Stimulated activated CD8-positive, alpha-beta memory T cell treated with anti-CD3 and anti-CD28 coated beads, Interleukin-12 subunit alpha, Interleukin-12 subunit beta, amount 100 ng/mL, for 24 hours (primary cell): ENCODE results near the gene AZIN2.

ENCODE experiments used
- DNase-seq: peaks from one replicate; pipeline ENCODE4 v3.0.0-alpha.2; 2020; ENCODE audit errors: extremely low read depth

AZIN2 gene

DNA sequence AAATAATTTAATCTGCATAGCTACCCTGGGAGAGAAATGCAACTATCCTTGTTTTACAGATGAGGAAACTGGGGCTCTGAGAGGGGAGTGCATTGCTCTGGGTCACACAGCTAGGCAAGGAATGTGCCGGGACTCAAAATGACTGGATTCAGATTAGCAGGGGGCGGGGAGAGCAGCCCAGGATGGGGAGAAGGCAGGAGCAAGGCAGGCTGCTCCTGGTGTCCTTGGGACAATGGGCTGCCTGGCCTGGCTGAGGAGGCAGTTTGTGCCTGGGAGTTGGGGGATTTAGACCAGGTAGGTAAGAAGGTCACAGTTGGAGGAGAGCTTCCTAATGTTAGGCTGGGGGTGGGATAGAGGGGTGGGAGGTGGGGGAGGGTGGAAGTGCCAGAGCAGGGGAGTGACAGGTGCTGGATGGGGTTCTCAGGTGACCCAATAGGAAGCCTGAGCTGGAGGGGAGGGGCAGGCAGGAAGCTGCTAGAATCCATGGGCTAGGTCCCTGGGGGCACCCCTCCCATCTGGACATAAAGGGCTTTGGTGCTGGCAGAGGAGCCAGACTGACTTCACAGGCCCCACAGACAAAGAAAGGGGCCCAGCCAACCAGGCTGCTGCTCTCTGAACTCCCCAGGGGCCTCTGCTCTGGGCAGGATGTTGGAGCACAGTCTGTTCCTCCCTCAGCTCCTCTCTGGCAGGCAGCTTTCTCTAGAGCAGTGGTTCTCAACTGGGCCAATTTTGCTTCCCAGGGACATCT, 71.9 kb downstream of the AZIN2 start:
- no peak for DNase-seq

DNA sequence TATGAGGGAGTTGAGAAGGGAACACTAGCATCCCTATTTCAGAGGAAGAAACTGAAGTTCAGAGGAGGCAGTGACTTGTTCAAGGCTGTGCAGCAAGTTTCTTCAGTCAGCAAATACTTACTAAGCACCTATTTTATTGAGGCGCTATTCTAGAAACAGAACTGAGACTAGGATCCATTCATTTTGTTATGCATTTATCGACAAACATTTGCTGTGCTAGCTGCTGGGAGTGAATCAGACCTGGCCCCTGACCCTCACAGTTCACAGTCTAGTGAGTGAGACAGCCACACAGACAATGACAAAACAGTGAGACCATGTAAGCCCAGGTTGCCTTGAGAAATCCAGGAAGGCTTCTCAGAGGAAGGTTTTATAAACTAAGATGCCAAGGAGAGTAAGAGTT, 72.7 kb downstream of the AZIN2 start:
- DNase-seq, result no peak

- no peak for DNase-seq
Measured at GRCh38 chr1:33155877-33156538, 75.1 kb downstream of the AZIN2 start.

DNA sequence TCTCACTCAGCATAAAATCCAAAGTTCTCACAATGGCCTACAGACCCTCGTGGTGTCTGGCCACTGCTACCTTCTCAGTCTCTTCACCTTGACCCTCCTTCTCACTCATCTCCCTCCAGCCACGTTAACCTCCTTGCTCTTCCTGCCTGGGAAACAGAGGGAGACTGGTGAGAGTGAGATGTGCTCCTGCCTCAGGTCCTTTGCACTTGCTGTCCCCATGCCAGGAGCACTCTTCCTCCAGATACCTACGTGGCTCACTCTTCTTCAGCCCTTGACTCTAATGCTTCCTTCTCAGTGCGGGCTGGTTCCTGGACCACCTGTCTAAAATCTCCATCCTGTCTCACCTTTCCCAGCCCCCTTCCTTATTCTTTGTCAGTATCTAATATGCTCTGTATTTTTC, 76.2 kb downstream of the AZIN2 start:
- no peak for DNase-seq

GRCh38 chr1:33158366-33158765, 77.4 kb downstream of the AZIN2 start:
- DNase-seq, result no peak

DNA sequence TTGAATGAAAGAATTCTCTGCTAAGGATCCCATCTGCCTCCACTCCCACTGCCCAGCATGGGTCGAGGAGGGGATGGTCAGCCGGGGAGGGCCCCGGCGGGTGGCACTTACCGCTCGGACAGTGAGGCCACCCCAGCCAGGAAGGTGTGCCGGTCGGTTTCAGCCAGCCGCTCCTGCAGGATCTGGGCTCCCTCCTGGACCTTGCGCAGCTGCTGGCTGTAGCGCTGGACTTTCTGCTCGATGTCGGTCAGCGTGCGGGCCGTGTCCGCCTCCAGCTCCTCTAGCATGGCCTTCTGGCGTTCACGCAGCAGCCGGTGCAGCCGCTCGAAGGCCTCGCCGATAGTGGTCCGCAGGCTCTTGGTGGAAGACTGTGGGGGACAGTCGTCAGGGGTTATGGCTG, 78.6 kb downstream of the AZIN2 start:
- DNase-seq, result no peak

DNA sequence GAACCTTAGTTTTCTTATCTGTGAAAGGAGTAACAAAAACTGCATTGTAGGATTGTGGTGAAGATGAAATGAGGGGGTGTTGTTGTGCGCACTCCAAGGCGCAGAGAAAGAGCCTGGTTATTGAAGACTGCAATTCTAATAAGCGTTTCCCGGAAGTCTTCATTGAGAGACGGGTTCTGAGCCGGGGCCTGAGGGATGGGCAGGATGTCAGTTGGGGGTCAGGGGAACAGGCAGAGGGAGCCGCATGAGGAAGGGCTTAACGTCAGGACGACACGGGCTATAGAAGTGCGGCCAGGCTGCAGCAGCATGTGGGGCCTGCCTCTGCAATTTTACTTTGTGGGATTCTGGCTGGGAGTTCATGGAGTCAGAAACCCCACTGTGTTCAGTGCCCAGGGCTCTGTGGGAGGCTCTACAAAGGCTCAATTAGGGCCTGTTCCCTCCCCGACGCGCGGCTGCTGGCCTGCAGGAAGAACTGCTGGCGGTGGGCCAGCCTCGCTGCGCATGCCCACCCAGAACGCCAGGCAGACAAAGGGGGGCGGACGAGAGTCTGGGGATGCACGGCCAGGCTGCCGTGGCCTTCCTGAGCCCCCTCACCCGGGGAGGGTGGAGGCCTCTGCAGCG, 80.2 kb downstream of the AZIN2 start:
- DNase-seq, result no peak

DNA sequence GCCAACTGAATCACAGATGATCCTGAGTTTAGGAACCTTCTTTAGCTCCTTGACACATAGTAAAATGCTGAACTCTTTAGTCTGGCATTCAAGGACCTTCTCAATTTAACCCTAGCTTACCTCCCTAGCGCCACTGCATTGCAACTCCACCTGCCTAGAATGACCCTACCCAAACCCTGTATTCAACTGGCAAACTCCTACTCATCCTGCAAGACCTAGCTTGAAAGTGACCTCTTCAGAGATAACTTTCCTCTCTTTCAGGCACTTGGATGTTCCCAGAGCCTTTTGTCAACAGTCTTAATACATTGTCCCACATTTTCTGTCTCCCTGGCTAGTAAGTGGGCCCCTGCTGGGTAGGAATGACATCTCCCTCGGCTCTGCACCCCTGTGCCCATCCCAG, 81.2 kb downstream of the AZIN2 start:
- no peak for DNase-seq

DNA sequence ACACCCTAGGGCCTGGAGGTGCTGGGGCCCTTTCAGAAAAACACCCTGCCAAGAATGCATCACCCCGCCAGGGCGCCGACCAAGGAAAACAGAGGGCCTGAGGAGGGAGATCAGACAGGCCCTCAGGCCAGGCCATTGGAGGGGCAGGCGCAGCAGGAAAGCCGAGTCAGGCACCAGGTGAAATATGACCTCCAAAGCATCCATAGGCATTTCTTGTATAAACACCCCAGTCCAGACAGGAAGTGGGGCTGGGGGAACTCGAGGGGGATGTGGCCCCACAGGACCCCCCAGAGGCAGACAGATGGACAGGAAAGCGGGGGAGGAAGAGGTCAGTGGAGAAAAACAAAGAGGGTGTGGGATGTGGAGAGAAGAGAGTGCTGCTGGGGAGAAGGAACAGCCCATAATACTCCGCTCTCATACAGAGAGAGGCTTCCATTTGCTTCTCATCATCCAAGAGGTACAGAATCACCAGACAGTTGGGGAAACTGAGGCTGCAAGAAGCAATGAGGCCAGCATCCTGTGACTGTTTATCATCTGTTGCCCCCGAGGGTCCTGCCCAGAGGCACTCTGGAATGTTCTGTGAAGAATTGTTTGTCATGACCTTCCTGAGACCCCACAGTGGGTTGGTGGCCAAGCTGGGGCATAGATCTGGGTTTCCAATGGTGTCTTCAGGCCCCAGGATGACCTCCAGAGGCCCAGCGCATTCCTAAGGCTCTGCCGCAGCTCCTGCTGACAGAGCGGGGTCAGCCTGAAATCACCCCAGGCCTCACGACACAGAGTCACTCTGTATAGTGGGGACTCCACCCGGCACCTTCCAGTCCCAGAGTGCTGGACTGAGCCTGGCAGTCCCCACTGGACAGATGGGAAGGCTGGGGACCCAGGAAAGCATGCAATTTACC, 82.9 kb downstream of the AZIN2 start:
- no peak for DNase-seq

DNA sequence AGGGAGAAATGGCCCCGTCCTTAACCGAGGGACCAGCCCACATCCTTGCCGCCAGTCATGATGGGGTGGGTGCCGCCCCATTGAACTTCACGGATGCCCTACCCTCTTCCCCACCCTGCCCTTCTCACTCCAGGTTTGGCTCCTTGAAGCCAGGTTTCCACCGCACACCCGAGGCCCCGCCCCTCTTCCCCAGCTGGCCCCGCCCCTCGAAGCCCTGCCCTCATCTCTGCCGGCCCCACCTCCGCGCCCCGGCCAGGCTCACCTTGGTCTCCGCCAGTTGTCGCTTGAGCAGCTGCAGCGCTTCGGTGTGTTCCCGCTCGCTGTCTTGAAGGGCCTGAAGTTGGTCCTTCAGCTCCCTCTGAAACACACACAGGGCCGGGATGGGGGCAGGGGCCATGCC, 84.3 kb downstream of the AZIN2 start:
- DNase-seq, result no peak

- no peak for DNase-seq
Measured at GRCh38 chr1:33165809-33166208, 84.9 kb downstream of the AZIN2 start.

- DNase-seq, result no peak
Measured at GRCh38 chr1:33167650-33168447, 86.9 kb downstream of the AZIN2 start.

DNA sequence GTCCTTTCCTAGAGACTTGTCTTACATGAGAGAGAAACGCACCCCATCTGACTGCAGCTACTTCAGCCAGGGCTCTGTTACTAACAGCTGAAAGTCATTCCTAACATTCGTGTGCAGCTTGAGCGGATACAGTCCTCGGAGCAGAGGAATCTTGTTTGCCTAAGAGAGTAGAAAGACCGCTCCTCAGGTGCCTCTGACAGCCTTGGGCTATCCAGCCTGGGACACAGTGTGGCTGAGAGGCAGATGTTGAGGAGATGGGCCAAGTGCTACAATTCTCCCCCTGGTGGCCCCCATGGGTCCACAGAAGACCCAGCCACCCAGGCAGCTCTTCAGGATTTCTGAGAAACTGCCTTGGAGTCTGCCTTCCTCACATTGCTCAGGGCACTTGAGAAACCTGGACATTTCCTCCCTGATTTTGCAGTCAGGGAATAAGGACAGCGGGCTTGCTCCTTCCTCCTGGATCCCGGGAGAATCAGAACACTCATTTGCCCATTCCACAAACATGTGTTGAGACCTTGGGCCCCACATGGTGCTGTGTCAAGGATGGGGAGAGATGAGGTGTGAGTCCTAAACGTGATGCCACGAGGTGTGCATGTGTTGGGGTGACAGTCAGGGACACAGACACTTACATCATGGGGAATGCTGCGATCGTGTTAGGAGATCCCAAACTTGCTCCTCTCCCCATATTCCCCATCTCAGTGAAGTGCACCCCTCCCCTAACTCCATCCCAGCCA, 87.8 kb downstream of the AZIN2 start:
- no peak for DNase-seq

DNA sequence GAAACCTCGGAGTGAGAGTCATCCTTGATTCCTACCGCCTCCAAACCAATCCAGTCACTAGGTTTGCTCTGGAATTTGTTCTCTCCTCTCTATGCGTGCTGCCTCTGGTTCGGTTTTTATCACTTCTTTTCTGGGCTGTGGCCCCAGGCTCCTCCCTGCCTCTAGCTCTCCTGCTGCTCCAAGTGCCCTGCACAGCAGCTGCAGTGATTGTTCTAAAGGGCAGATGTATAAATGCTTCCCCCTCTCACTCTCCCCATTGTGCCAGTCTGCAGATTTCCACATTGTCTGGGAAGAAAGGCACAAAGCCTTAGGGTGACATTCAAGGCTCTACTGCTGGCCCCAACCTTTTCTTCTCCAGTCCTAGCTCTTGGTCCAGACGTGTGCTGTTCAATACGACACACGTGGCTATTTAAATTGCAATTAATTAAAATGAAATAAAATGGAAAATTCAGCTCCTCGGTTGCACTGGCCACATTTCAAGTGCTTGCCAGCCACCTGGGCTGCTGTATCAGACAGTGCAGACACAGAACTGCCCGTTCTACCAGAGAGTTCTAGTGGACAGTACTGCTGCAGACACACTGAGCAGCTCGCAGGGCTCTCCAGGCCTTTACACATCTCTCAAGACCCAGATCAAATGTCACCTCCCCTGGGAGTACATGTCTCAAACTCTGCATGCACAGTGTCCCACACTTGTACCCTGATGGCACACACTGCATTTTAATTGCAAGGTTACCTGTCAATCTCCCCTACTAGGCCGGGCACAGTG, 88.5 kb downstream of the AZIN2 start:
- DNase-seq, result no peak
